DOHH2 (cell line): ENCODE measurements around the gene C3orf52.

ENCODE experiments used
- CTCF ChIP-seq: fragments of 200-600 bp; sonication (generic); IDR thresholded peaks from one replicate; pipeline ENCODE4 v1.5.1; 2014; ENCODE audit warnings: antibody characterized with exemption, mild to moderate bottlenecking, low read depth, low read length; ENCODE audit not compliant: poor library complexity, severe bottlenecking
- EZH2phosphoT487 ChIP-seq: fragments of 200-600 bp; sonication (generic); IDR thresholded peaks from 2 replicates; pipeline ENCODE4 v1.6.1; 2017; ENCODE audit warnings: borderline replicate concordance, mild to moderate bottlenecking, antibody characterized with exemption, low read length, moderate library complexity, mixed read lengths

- no peak for TF ChIP-seq CTCF
- TF ChIP-seq EZH2phosphoT487: no peak
Measured at GRCh38 chr3:112078125-112079083, 7.8 kb upstream of the C3orf52 start.
